ENCODE data around the gene CPM.
"Not testable (repeated sequence)": the region's sequence is repeated elsewhere in the genome, so short reads cannot be mapped to it uniquely, and the experiment has no call there.

CPM gene

DNA sequence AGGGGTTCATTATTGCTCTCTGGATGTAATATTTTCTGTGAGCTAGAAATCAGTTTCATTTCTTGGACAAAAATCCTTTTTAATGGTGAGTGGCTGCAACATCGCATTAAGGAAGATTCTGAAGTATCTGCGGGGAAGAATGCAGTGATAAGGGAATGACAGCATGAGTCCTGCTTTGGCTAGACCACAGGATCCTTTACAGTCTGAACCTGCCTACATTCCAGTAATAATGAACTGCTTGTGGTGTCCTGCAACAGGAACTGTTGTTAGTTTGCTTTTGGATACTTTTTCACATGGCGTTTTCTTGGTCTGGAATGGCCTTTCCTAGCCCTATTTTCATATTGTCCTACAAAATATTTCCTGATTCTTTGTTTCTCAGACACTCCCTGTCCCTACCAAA is 109.3 kb downstream of the CPM start:
- DNase-seq: no peak

DNA sequence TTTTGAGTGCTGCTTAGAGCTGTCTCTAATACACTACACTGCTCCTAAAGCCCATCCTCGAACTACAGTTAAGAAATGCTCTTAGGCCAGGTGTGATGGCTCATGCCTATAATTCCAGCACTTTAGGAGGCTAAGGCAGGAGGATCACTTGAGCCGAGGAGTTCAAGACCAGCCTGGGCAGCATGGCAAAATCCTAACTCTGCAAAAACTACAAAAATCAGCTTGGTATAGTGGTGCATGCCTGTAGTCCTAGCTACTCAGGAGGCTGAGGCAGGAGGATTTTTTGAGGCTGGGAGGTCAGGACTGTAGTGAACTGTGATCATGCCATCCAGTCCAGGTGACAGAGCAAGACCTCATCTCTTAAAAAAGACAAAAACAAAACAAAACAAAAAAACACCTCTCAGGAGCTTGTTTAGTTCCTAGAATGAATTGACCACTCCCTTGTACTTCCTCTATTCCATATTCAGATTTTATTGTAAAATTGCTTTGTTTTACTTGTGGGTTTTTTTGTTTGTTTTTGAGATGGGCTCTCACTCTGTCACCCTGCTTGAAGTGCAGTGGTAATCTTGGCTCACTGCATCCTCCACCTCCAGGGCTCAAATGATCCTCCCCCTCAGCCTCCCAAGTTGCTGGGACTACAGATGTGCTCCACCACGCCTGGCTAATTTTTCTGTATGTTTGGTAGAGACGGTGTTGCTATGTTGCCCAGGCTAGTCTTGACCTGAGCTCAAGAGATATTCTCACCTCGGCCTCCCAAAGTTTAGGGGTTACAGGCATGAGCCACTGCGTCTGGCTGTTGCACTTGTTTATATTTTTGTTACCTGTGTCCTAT is 111.4 kb downstream of the CPM start:
- DNase-seq: no peak

DNA sequence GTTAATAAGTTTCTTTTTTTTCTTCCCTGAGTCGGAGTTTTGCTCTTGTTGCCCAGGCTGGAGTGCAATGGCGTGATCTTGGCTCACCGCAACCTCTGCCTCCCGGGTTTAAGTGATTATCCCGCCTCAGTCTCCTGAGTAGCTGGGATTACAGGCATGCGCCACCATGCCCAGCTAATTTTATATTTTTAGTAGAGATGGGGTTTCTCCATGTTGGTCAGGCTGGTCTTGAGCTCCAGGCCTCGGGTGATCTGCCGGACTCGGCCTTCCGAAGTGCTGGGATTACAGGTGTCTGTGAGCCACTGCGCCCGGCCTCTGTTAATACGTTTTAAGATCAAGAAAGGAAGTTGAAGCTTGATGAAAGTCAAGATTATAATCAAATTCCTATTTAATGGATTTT is 113.5 kb downstream of the CPM start:
- not testable (repeated sequence) for DNase-seq

DNA sequence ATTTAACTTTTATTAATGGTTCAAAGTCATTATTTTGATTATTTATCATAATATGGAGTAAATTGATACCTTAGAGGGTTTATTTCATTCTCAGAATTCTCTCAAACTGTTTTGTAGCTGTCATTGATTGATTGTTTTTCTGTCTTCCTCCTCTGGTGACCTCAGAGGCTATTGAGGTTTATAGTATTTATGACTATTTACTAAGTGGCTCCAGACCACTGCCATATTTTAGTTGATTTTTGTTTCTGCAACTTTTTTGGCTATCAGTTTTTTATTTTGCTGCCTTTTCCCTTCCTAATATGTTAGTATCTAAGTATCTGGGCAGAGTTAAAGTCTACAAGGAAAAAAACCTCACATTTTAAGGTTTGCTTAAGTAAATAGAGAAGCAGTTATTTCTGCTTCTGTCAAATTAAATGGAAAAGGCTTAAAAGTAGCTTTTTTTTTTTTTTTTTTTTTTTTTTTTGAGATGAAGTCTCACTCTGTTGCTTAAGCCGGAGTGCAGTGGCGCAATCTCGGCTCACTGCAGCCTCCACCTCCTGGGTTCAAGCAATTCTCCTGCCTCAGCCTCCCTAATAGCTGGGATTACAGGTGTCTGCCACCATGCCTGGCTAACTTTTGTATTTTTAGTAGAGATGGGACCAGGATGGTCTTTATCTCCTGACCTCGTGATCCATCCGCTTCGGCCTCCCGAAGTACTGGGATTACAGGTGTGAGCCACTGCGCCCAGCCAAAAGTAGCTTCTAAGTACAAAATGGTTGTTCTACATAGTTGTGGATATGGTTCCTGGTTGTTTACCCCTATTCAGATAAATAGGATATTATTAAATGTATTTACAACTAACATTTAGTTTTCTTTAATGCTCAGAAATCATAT is 116.8 kb downstream of the CPM start:
- no peak for DNase-seq

DNA sequence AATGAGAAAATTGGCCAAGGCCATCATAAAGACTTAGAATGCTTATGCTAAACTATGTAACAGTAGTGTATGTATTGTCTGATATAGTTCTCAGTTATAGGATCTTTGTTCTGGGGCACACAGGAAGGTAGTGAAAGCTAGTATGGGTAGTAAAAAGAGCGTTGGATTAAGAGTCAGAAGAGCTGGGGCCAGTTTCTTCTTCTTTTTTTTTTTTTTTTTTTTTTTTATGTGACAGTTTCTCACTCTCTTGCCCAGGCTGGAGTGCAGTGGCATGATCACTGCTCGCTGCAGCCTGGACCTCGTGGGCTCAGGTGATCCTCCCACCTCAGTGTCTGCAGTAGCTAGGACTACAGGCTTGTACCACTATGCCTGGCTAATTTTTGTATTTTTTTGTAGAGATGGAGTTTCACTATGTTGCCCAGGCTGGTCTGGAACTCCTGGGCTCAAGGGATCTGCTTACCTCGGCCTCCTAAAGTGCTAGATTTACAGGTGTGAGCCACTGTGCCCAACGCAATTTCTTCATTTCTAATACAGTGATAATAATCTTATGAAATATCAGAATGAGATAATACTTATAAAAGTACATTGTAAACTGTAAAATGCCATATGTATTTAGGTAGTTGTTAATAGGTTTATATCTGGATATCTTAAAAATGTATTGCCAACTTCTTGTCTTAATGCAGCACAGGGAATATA is 117.6 kb downstream of the CPM start:
- no peak for DNase-seq

DNA sequence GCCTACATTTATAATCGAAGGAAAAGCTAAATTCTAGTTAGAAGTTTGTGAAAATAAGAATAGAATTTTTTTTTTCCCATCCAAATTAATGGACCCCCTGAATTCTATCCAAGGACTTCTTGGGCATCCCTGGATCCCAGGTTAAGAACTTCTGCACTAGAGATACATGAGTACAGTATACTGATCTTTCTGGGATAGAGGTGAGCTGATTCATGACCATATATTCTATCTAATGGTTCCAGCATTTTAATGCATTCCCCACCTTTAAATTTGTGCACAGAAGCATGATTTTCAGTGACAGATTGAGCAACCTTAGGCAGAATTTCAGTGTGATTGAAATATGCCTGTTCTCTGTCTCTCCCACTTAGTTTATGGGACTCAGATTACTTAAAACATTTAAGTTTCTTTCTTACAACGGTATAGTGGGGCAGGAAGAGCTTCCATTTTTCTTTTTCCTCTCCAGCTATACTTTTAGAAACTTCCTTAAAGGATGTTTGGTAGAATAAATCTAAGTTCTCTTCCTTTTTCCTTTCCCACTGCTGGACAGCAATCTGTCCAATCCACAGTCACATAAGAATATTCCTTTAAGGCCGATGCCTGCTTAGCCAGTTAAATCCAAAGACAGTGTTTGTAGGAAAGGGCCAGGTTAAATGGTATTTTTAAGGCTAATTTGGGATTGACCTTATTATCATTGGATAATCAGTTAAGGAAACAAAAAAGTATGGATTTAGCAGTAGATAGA is 118.3 kb downstream of the CPM start:
- DNase-seq: no peak

DNA sequence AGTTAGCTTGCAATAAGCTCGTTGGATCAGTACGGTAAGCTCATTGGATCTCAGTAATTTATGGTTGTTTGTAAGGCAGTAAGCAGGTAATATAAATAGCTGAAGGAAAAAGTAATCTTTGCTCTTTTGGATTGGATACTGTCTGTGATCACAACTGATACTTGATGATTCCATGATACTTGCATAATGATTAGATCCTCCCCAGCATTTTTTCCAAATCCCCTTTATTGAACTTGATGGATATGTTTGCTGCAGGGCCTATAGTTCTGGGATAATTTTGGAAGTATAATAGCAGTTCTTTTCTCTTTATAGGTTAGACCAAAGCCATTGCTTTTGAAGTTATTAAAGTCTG is 119.8 kb downstream of the CPM start:
- DNase-seq: no peak

DNA sequence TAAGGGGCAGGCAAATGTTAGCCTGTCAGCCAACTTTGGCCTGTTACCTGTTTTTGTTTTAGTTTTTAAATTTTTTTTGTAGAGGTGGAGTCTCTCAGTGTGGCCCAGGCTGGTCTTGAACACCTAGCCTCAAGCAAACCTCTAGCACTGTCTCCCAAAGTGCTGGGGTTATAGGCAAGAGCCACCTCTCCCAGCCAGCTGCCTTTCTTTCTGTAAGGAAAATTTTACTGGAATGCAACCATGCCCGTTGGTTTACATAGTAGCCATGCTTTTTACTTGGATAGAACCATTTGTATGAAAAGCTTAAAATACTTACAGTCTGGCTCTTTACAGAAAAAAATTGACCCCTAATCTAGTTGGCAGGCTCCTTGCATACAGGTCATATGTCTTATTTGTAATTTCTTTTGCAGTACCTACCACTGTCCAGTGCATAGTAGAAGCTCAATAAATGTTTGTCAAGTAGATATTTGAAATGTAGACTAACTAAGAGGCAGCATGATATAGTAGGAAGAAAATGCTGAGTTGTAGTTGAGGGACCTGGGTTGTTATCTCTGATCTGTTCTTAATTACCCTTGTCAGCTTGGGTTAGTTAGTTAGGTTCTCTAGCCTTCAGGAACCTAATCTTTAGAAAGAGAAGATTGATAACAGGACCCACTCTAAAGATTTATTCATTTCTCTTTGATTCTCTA is 120.3 kb downstream of the CPM start:
- DNase-seq: no peak

DNA sequence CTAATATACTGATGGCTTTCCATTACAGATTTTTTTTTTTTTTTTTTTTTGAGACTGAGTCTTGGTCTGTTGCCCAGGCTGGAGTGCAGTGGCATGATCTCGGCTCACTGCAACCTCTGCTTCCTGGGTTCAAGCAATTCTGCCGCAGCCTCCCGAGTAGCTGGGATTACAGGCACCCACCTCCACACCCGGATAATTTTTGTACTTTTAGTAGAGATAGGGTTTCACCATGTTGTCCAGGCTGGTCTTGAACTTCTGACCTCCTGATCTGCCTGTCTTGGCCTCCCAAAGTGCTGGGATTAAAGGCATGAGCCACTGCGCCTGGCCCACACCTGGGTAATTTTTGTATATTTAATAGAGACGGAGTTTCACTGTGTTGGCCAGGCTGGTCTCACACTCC is 121.4 kb downstream of the CPM start:
- DNase-seq: not testable (repeated sequence)

DNA sequence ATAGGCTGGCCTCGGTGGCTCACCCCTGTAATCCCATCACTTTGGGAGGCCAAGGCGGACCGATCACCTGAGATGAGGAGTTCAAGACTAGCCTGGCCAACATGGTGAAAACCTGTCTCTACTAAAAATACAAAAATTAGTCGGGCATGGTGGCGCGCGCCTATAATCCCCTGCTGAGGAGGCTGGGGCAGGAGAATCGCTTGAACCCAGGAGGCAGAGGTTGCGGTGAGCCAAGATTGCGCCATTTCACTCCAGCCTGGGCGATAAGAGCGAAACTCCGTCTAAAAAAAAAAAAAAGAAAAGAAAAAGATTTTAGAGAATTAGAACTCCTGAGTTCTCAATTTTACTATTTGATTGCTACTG is 123.0 kb downstream of the CPM start:
- not testable (repeated sequence) for DNase-seq

DNA sequence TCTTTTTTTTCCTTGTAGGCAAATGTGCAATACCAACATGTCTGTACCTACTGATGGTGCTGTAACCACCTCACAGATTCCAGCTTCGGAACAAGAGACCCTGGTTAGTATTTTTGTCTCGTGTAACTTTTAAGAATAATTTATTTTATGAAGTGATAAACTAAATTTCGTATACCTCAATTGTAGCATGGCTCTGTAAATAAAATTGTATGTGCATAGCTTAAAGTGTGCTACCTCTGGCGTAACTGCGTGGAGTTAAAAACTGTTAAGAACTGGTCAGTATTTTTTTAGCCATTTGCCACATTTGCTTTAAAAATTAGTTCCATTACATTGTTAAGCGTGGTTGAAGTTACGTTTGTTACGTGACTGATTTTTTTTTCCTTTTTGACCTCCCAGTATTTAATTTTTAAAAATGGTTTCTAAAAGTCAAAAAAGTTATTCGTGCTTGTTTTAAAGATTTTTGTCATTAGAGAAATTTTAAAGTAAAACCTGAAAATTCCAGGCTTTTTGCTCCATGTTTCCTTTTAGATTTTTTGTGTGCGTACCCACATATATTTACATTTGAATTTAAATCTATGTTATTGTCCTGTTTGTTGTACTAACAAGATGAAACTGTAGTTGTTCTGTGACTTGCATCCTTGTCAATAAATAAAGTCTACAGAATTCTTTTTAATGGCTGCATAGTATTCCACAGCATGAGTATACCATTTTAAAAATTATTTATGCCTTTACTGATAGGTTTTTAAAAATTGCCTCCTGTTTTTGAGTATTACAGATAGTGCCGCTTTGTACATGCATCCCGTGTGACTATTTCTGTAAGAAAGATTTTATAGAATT is 123.6 kb downstream of the CPM start:
- DNase-seq: no peak

DNA sequence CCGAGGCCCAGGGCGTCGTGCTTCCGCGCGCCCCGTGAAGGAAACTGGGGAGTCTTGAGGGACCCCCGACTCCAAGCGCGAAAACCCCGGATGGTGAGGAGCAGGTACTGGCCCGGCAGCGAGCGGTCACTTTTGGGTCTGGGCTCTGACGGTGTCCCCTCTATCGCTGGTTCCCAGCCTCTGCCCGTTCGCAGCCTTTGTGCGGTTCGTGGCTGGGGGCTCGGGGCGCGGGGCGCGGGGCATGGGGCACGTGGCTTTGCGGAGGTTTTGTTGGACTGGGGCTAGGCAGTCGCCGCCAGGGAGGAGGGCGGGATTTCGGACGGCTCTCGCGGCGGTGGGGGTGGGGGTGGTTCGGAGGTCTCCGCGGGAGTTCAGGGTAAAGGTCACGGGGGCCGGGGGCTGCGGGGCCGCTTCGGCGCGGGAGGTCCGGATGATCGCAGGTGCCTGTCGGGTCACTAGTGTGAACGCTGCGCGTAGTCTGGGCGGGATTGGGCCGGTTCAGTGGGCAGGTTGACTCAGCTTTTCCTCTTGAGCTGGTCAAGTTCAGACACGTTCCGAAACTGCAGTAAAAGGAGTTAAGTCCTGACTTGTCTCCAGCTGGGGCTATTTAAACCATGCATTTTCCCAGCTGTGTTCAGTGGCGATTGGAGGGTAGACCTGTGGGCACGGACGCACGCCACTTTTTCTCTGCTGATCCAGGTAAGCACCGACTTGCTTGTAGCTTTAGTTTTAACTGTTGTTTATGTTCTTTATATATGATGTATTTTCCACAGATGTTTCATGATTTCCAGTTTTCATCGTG is 124.4 kb downstream of the CPM start:
- DNase-seq: peak; percentile 26

DNA sequence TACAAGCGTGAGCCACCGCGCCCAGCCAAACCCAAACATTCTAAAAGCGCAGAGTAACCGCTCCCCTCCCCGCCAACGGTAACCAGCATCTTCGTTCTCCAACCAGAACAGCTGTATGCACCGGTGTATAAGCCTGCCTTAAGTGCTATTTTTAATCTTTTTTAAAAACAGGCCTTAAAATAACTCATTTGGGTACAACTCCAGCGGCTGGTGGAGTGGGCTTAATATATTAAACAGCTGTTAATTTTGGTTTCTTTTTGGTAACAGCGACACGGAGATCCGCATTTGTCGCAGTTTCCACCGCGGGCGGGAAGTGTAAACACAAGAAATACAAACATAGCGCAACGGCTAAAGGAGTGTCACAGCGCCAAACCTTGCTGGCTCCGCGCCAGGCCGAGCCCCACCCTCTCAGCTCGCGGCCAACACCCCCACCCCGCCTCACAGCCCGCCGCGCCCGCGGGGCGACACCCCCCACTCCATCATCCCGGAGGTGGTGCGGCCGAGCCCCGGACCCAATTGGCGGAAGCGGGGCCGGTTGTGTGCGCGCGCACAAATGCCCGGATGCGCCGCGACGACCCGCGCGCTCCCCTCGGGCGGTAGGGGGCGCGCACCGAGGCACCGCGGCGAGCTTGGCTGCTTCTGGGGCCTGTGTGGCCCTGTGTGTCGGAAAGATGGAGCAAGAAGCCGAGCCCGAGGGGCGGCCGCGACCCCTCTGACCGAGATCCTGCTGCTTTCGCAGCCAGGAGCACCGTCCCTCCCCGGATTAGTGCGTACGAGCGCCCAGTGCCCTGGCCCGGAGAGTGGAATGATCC is 125.2 kb downstream of the CPM start, which contains the start of gene MDM2:
TSS of gene MDM2 (plus strand) at position 602 of the 812 bp plus-strand sequence. CDS start 301 bp downstream, outside the sequence.
- peak; percentile 98 for DNase-seq

DNA sequence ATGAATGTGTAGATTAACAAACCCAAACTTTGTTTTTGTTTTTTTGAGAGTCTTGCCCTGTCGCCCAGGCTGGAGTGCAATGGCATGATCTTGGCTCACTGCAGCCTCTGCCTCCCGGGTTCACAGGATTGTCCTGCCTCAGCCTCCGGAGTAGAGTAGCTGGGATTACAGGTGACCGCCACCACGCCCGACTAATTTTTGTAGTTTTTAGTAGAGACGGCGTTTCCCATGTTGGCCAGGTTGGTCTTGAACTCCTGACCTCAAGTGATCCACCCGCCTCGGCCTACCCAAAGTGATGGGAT is 125.7 kb downstream of the CPM start:
- not testable (repeated sequence) for DNase-seq

DNA sequence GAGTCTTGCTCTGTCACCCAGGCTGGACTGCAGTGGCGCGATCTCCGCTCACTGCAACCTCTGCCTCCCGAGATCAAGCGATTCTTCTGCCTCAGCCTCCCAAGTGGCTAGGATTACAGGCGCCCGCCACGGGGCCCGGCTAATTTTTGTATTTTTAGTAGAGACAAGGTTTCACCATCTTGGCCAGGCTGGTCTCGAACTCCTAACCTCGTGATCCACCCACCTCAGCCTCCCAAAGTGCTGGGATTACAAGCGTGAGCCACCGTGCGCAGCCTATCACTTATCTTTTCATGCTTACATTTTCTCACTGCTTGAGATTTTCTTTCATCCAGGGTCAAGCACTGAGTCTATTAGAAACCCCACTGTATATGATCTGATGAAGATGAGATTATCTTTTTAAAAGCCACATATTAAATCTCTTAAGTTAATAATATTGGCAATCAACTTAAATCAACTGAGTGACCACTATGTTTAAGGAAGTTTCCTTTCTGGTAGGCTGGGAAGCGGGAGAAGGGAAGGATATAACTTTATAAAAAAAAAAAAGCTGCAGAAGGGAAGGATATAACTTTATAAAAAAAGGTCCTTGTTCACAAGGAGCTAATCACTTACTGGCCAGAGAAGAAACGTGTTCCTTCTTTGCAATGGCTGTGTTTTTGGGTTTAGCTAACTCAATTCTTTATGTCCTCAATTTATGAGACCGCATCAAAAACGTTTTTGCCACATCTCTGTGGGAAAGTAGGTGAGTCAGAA is 126.3 kb downstream of the CPM start:
- no peak for DNase-seq

DNA sequence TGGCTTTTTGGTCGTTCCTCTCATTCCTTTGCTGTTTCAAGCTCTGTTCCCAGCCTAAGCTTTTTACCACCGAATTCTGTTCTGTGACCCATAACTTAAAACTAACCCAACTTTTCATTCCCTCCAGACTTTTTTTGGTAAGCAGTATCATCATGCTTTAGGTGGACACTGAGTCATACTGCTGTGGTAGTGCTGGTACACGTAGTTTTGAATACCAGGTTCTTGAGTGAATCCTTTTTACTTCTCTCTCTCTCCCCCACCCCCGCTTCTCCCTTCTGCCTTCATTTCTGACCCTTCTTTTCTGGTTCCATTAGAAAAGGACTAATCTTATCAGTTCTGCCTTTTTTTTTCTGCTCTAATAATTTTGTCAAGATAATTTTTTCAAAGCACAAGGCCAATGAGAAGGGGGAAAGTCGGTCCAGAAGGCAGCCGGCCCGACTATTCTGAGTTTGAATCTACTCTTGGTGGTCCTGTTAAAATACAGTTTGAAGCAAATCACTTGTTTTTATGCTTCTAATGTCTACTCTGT is 127.3 kb downstream of the CPM start:
- no peak for DNase-seq

DNA sequence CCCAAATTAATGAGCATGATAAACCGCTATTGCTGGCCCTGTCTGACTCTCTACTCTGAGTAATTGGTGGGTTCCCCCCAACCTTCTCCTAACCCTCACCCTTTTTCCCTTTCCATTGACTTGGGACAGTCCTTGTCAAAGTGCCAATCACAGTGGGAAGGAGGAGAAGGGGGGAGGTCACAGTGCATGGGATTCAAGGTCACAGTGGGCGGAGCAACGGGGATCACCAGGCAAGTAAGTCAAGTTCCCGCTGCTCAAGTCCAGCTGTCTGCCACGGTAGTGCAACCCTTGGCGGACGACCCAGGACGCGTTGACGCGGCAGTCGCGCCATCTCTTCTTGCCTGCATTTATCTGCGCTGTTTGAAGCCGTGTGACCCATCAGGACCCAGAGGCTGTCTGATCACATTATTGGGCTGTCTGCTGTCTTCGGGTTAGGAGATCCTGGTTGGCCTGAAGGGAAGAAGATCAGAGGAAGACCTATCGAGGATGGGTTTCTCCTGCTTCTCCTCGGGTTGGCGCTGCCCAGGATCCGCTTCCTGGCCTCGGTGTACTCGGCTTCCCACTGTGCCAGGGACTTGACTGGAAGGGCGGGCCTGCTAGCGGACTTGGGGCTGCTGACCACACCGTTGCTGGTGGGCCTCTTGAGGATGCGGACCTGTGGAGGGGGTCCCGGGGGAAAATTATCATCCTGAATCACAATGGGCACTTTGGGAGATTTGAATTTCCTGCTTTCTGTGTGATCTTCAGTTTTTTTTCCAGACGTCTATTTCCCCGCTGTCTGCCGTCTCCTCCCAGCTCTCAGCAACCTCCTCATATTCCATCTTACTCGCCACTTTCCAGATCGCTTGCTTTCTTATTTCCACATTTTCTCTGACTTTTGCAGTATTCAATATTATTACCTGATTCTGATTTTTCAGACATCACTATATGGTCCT is 128.0 kb downstream of the CPM start:
- DNase-seq: no peak

Data from T-helper 9 cell (primary cell).